GM12878 (cell line): ENCODE results near the gene IL1RAPL1. TPM values are rescaled to one million over a fixed set of nuclear protein-coding genes. Genes with fewer than 3 reads are reported as not detected.

ENCODE experiments used
- ATAC-seq: fragments of 200-7000 bp; cut with Tn5 transposase; 3 replicates; pipeline ENCODE4 v1.9.1; 2020; ENCODE audit warnings: mild to moderate bottlenecking, moderate library complexity
- BruUV-seq: library from RNA; stranded (reverse); fragments of 400-500 nt; replicated peaks from 2 replicates; lab custom pipeline; 2021; lab: Mats Ljungman, UMichigan
- CTCF ChIA-PET: fragments of 300-600 bp; sonication (Branson Sonifier 250); formaldehyde crosslinking; extraction: SDS; loops from one replicate; lab custom pipeline; 2021; ENCODE audit warnings: inconsistent platforms; lab: Yijun Ruan, JAX
- POLR2A ChIA-PET: fragments of 350-600 bp; formaldehyde crosslinking; extraction: SDS; loops from one replicate; lab custom pipeline; 2021; ENCODE audit warnings: inconsistent platforms; lab: Charles Lee
- RAD21 ChIA-PET: fragments of 300-600 bp; sonication (Branson Sonifier 250); formaldehyde crosslinking; loops from one replicate; lab custom pipeline; 2023; ENCODE audit warnings: antibody characterized with exemption; ENCODE audit not compliant: unreplicated experiment; lab: Charles Lee
- SMC1A ChIA-PET: fragments of 300-600 bp; sonication (Branson Sonifier 250); formaldehyde crosslinking; loops from one replicate; lab custom pipeline; 2023; ENCODE audit not compliant: unreplicated experiment, uncharacterized antibody; lab: Charles Lee
- DNase-seq: peaks from one replicate; pipeline ENCODE4 v3.0.0-alpha.2; 2011; ENCODE audit warnings: low read depth, low spot score
- FAIRE-seq: peaks from 3 replicates; lab custom pipeline; 2011; peaks lifted over from hg19 to GRCh38; lab: Jason Lieb, UNC
- H2AFZ ChIP-seq: 2 replicates; pipeline ENCODE4 v1.6.0; 2011; ENCODE audit warnings: low read depth, low read length, control low read depth; ENCODE audit not compliant: control insufficient read depth
- H3K27ac ChIP-seq: 2 replicates; pipeline ENCODE4 v1.5.1; 2011; ENCODE audit warnings: control low read depth; ENCODE audit not compliant: control insufficient read depth, insufficient read depth
- H3K27me3 ChIP-seq, 2 experiments: replicated peaks in 1 of 2; 2 replicates each; pipeline versions ENCODE4 v1.6.0 to v1.6.1; 2011; ENCODE audit warnings: low read length in 1 of 2; ENCODE audit not compliant: control insufficient read depth in 2 of 2, insufficient read depth in 2 of 2
- H3K36me3 ChIP-seq, 2 experiments: 2 replicates each; pipeline ENCODE4 v1.5.1; 2011; ENCODE audit warnings: low read length in 1 of 2; ENCODE audit not compliant: control insufficient read depth in 2 of 2, insufficient read depth in 2 of 2
- H3K4me1 ChIP-seq: 2 replicates; pipeline ENCODE4 v1.6.1; 2011; ENCODE audit warnings: mild to moderate bottlenecking, low read length, moderate library complexity, mixed read lengths; ENCODE audit not compliant: control insufficient read depth, insufficient read depth
- H3K4me2 ChIP-seq: 2 replicates; pipeline ENCODE4 v1.6.0; 2011; ENCODE audit warnings: control low read depth; ENCODE audit not compliant: control insufficient read depth, insufficient read depth
- H3K4me3 ChIP-seq: fragments of 200-600 bp; sonication (generic); 2 replicates; pipeline ENCODE4 v1.5.1; 2016
- H3K79me2 ChIP-seq: 2 replicates; pipeline ENCODE4 v1.6.0; 2011; ENCODE audit warnings: low read length; ENCODE audit not compliant: control insufficient read depth, insufficient read depth
- H3K9ac ChIP-seq: 2 replicates; pipeline ENCODE4 v1.8.0; 2011; ENCODE audit warnings: low read length, control low read depth, mixed read lengths; ENCODE audit not compliant: control insufficient read depth, insufficient read depth
- H3K9me3 ChIP-seq: replicated peaks from 3 replicates; pipeline ENCODE4 v1.5.1; 2011; ENCODE audit warnings: mild to moderate bottlenecking, low read length; ENCODE audit not compliant: control insufficient read depth, insufficient read depth
- H4K20me1 ChIP-seq: 2 replicates; pipeline ENCODE4 v1.6.0; 2011; ENCODE audit not compliant: control insufficient read depth, insufficient read depth
- BCLAF1 ChIP-seq: fragments of 450-650 bp; IDR thresholded peaks from 2 replicates; pipeline ENCODE4 v1.6.1; 2017; ENCODE audit warnings: antibody characterized with exemption, mild to moderate bottlenecking, moderate library complexity
- E2F4 ChIP-seq: IDR thresholded peaks from 2 replicates; pipeline ENCODE4 v1.6.1; 2012; ENCODE audit warnings: low read depth, low read length, improper control_type of control experiment
- E2F8 ChIP-seq: fragments of 450-650 bp; IDR thresholded peaks from 2 replicates; pipeline ENCODE4 v1.6.1; 2018; ENCODE audit warnings: mild to moderate bottlenecking, low read depth, moderate library complexity; ENCODE audit not compliant: partially characterized antibody
- EGR1 ChIP-seq, 2 experiments: IDR thresholded peaks; 1 replicate in 1 of 2; 2 replicates in 1 of 2; pipeline ENCODE4 v1.6.1; 2011 to 2012; ENCODE audit warnings: low read depth in 2 of 2, low read length in 2 of 2, borderline replicate concordance in 1 of 2, mild to moderate bottlenecking in 1 of 2, moderate library complexity in 1 of 2
- ESRRA ChIP-seq: IDR thresholded peaks from 2 replicates; pipeline ENCODE4 v1.6.1; 2012; ENCODE audit warnings: mild to moderate bottlenecking, low read length, improper control_type of control experiment
- HSF1 ChIP-seq: fragments of 150-350 bp; IDR thresholded peaks from 2 replicates; pipeline ENCODE4 v1.6.1; 2014; ENCODE audit warnings: mild to moderate bottlenecking, low read depth, low read length
- KDM1A ChIP-seq: fragments of 200-600 bp; sonication (generic); IDR thresholded peaks from 2 replicates; pipeline ENCODE4 v1.6.1; 2016; ENCODE audit warnings: borderline replicate concordance
- KLF5 ChIP-seq: fragments of 450-650 bp; IDR thresholded peaks from 2 replicates; pipeline ENCODE4 v1.6.1; 2014; ENCODE audit warnings: mild to moderate bottlenecking; ENCODE audit not compliant: partially characterized antibody
- PKNOX1 ChIP-seq: fragments of 450-650 bp; IDR thresholded peaks from 2 replicates; pipeline ENCODE4 v1.6.1; 2016; ENCODE audit warnings: mild to moderate bottlenecking
- PML ChIP-seq: IDR thresholded peaks from 2 replicates; pipeline ENCODE4 v1.6.1; 2012; ENCODE audit warnings: low read length, inconsistent platforms
- POLR2AphosphoS2 ChIP-seq: IDR thresholded peaks from 2 replicates; pipeline ENCODE4 v1.6.1; 2011; ENCODE audit warnings: low read depth, mild to moderate bottlenecking, low read length, improper control_type of control experiment, moderate library complexity
- RBBP5 ChIP-seq: fragments of 200-600 bp; sonication (generic); conservative IDR thresholded peaks from 2 replicates; pipeline ENCODE4 v1.6.1; 2016
- ZNF274 ChIP-seq: IDR thresholded peaks from one replicate; pipeline ENCODE4 v1.8.0; 2011; ENCODE audit not compliant: insufficient read length, insufficient read depth
- WGBS: methylation state at CpG from one replicate; pipeline ENCODE4 v1.1.6; 2016; ENCODE audit warnings: low lambda C conversion rate; ENCODE audit not compliant: insufficient replicate concordance, insufficient coverage; ENCODE audit errors: missing lambda C conversion rate; 5-methylcytosine and 5-hydroxymethylcytosine counted together
- in situ Hi-C: fragments of 300-500 bp; cut with MboI; formaldehyde crosslinking; loops from 9 replicates; pipeline ENCODE4 v1.14.3; 2018; ENCODE audit warnings: mixed read lengths
- intact Hi-C: fragments of 100-400 bp; cut with micrococcal nuclease; formaldehyde crosslinking; loops from one replicate; pipeline ENCODE4 v1.14.2; 2022; ENCODE audit not compliant: unreplicated experiment
- polyA plus RNA-seq, 11 experiments: library from polyadenylated mRNA; depleted of rRNA in 4 of 11; unstranded in 6 of 11; stranded (reverse) in 5 of 11; fragments of >200 nt; fragmentation: Nextera tagmentation in 4 of 11; fragmentation: Illumina TruSeq in 1 of 11; extraction: Ambion mirVana in 4 of 11; extraction: Trizol in 1 of 11; gene quantifications; 1 replicate in 1 of 11; 2 replicates in 10 of 11; pipeline versions ENCODE4 v1.2.1 to v1.2.3, GENCODE V29; 2011 to 2016; ENCODE audit warnings: inconsistent platforms in 2 of 11, missing spikeins in 2 of 11, low read depth in 1 of 11
- total RNA-seq, 4 experiments: library from RNA; depleted of rRNA in 3 of 4; stranded (reverse); fragments of >200 nt in 3 of 4; fragmentation: Illumina TruSeq in 1 of 4; extraction: Trizol in 1 of 4; gene quantifications; 2 replicates each; pipeline versions ENCODE4 v1.2.1 to v1.2.3, GENCODE V29; 2013 to 2021

Gene IL1RAPL1
- total and polyA plus RNA-seq, 10 of the 15 experiments (the other 5 are each of a cell fraction or from before 2014, with no cell fraction given): not detected

GRCh38 chrX:29867971-29868370 lies 1280.7 kb downstream of the IL1RAPL1 start:
- Histone ChIP-seq H3K4me1 (no peaks in the 10 kb centered on the region), H2AFZ (no peak overlapping the region), H3K4me2 (no peak overlapping the region), H3K27ac (no peak overlapping the region), H3K79me2 (no peaks in the 10 kb centered on the region), H3K27me3 (no peaks in the 10 kb centered on the region), H3K9ac (no peak overlapping the region), H3K9me3 (peaks cover 4% of the 10 kb centered on the region; the same call in 1 of the 3 replicates), H4K20me1 (no peaks in the 10 kb centered on the region), H3K36me3 (no peaks in the 10 kb centered on the region), H3K4me3 (no peak overlapping the region)
- intact Hi-C loops (no loop called here), in situ Hi-C loops (no loop called here)
- CTCF ChIA-PET: no interaction called here
- RAD21 ChIA-PET: no interaction called here
- 66% methylated on average over 4 of the region's 4 CpGs for WGBS
- POLR2A ChIA-PET: no interaction called here
- no peak for FAIRE-seq
- BruUV-seq: no TSS peak
- SMC1A ChIA-PET: no interaction called here
- no peak for ATAC-seq
- no peak for DNase-seq
- TF ChIP-seq EGR1 (IDR thresholded peaks at IDR 0.05; ENCODE audit: borderline replicate concordance in 1 of 2, low read depth in 2 of 2, low read length in 2 of 2): no peak
- TF ChIP-seq PML: no peak
- TF ChIP-seq BCLAF1: no peak
- no peak for TF ChIP-seq KDM1A
- TF ChIP-seq E2F8: no peak
- no peak for TF ChIP-seq KLF5
- TF ChIP-seq PKNOX1: no peak
- no peak for TF ChIP-seq ESRRA
- TF ChIP-seq E2F4: no peak
- no peak for TF ChIP-seq ZNF274
- no peak for TF ChIP-seq RBBP5
- TF ChIP-seq HSF1: no peak
- no peak for TF ChIP-seq POLR2AphosphoS2
